ENCODE results near the gene SOX14.

Gene SOX14

DNA sequence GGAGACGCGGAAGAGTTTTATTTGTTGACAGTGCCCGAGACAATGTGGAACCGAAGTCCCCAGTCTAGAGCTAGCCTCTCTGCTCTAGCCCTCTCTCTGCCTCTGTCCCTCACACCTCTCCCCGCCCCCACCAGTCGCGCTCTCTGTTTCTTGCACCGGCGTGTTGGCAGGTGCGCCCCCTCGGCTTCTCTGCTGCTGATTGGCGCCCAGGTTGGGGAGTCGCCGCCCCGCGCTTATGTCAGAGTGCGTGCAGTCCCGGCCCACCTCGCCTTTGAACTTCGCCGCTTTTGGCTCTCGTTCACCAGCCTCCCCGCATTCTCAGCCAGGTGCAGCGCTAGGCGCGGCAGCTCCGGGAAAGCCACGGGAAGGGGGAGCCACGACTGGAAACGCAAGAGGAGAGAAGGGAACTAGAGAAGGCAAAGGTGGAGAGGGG is at the start of gene SOX14:
TSS of gene SOX14 (plus strand) at position 315 of the 433 bp plus-strand sequence. CDS start 470 bp downstream, outside the sequence.
- no peak for DNase-seq (ENCODE audit: low read depth in 4 of 4, low spot score in 1 of 4)

DNA sequence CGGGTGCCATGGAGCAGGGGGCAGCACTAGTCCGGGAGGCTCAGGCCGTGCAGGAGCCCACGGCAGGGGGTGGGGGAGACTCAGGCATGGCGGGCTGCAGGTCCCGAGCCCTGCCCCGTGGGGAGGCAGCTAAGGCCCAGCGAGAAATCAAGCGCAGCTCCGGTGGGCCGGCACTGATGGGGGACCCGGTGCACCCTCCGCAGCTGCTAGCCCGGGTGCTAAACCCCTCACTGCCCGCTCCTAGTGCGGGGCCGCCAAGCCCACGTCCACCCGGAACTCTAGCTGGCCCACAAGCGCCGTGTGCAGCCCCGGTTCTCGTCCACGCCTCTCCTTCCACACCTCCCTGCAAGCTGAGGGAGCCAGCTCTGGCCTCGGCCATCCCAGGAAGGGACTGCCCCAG is 49.6 kb upstream of the SOX14 start:
- DNase-seq (ENCODE audit: low read depth in 4 of 4, low spot score in 1 of 4): no peak

DNA sequence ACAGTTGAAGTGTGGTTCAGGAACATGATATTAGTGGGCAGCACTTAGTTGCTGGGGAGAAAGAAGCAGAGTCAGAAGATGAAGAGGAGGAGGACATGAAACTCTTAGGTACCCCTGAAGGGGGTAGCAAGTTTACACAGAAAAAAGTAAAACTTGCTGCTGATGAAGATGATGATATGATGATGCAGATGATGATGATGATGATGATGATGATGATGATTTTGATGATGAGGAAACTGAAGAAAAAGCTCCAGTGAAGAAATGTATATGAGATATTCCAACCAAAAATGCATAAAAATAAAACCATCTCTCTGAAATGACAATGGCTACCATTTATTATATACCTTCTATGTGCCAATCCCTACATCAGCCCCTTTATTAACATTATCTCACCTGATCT is 39.9 kb upstream of the SOX14 start:
- no peak for DNase-seq (ENCODE audit: low read depth in 4 of 4, low spot score in 1 of 4)

DNA sequence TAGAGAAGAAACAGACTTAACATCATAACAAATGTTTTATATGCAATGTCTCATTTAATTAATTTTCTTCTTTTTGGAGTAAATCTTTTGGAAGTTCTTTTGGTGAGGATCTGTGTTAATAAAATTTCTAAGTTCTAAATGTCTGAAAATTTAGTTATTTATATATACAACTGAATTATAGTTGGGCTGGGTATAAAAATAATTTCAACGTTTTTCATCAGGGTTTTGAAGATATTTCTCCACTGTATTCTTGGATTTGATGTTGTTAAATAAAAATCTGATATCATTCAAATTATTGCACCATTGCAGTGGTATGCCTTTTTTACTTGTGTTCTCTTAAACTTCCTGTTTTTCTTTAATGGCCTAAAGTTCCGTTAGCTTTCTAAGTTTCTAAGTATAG is 26.9 kb upstream of the SOX14 start:
- DNase-seq (ENCODE audit: low read depth in 4 of 4, low spot score in 1 of 4): no peak

DNA sequence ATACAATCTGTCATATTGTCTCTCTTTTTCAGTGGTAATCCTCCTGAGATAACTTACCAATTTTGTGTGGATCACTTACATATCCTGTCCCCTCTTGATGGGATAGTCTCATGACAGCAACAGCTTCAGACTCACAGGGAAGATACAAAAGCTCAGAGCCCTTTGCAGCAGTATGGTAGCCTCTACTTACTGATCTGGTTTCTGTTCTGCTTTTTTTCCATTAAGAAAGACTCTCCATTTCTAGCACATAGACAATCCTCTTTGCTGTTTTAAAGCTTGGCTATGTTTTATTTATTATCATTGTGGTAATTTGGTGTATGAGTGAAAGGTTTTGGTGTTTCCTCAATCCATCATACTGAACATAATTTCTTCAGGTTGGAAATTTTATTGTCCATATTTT is 25.4 kb upstream of the SOX14 start:
- DNase-seq (ENCODE audit: low read depth in 4 of 4, low spot score in 1 of 4): no peak

DNA sequence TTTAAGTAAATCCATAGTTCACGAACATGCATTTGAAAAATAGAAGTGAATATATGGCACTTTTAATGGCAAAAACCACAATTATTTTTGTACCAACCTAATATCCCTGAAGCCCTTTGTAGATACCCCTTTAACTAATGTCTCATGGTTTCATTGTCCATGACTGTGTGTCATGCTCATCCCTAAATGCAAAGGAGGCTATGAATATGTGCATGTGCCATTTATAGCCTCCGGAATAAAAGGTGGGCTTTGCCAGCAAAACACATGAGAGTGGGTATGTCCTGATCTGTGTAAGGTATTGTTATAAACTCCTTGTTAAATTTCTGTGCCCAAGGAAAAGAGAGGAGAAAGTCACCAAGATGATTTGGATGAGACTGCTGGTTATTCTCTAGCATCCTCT is 20.5 kb upstream of the SOX14 start:
- no peak for DNase-seq (ENCODE audit: low read depth in 4 of 4, low spot score in 1 of 4)

DNA sequence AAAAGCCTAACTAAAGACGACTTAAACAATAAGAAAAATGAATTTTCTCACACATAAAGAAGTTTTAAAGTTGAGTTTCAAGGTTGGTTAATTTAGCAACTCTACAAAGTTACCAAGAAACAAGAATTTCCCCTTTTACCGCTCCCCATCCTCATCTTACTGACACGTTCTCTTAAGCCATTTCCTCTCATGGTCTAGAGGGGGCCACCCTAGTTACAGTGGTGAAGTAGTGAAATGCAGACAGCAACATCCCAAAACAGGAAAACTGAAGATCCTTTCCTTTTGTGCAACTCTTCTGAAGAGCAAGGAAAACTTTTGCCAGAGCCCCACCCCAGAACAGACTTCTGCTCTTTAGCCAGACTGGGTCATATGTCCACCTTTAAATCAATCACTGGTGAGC is 17.3 kb upstream of the SOX14 start:
- no peak for DNase-seq (ENCODE audit: low read depth in 4 of 4, low spot score in 1 of 4)

DNA sequence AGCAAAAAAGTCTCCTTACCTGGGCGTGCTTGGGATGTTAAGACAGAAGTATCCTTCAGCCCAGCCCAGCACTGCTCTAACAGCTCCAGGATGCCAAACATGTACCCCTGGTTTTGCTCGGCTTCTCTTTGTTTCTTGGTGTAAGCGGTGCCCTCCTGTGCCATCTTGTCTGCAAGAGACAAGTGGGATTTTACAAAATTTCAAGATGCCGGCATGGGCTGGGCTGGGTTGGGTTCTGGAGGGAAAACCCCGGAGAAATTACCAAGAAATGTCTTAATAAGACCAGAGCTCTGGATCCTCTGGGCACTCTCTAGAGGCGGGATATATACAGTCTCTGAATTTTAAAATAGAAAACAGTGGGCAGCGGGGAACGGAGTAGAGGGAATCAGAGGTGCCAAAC is 4.6 kb upstream of the SOX14 start:
- no peak for DNase-seq (ENCODE audit: low read depth in 4 of 4, low spot score in 1 of 4)

DNA sequence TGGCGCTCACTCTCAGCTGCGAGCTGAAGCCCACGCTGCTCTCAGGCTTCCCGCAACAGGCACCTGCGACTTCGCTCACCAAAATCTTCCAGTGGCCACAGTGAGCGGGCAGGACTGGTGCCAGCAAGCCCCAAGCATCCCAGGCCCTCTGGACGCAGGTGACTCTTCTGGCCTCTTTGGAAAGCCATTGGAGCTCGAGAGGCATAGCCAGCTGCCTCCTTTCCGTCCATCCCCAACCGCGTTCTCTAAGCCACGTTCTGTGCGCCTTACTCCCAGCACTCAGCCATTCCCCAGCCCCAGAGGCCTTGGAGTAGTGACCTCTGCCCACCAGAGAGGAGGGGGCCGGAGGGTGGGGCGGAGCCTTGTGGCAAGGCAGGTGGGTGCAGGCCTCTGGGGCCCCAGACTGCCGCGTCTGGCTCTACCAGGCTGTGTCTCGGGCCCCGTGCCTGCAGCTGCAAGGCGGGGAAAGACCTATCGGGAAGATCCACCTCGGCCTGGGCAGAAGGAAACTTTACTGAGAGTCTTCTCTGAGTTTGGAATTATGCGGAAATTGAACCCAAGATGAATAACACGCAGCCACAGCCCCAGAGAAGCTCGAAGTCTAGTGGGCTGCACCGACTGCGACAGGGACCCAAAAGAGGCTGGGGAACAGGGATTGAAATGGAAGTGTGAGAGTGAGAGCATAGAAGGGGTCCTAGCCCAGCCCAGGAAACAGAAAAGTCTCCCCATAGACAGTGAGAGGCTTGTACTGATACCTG is 3.6 kb upstream of the SOX14 start:
- DNase-seq (ENCODE audit: low read depth in 4 of 4, low spot score in 1 of 4): no peak

DNA sequence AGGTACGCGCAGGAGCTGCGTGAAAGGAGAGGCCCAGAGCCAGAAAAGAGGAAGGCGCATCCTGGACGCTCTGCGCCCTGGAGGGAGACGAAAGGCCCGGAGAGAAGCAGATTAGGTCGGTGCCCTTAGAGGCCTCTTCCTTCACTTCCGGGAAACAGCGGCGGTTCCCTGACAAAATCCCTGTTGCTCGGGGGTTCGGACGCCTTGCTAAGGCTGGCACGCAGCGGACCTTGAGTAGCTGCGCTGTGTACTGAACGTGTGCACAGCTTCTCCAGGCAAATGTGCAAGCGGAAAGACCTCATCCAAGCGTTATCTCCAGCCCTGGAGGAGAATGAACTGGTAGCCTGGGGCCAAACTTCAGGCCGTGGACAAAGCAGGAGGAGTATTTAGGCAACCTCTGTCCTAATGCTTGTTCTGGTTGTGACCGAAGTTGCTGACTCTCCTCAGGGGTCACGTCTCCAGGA is 3.0 kb upstream of the SOX14 start:
- DNase-seq (ENCODE audit: low read depth in 4 of 4, low spot score in 1 of 4): no peak

DNA sequence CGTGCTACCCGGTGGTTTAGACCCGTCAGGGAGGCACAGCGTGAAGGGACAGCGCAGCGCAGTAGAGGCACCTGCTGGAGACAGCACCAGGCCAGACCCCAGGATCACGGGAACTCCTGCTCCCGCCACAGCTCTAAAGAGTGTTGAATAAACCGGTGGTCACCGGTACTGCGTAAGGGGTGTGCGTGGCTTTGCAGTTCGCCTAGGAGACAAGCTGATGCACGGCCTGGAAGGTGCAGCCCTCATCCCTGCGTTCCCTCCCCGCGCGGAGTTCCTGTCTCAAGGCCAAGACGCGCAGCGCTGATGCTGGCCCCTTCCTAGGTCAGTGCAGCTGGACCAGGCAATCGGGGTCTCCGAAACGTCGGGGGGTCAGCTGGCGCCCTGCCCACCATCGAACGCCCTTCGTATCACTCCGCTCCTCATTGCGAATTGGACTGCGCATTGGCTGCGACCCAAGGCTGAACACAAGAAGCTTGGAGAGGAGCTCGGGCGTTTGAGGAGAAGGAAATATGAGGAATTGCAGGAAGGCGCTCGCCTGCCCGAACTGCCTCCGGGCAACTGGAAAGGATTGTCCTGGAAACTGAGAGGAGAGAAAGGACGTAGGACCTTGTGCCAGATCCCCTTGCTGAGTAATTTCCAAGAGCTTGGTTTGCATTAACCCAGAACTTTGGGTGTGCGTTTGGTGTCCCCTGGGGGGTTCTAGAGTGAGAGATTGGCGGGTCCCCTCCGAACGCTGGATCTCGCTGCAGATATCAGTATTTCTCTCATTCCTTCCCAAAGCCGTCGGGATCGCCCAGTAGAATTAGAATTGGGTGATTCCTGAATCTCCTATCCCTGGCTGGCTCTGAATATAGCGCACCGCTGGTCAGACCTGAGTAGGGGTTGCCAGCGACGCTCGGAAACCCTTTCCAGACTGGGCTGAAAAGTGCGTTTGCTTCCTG is 2.3 kb upstream of the SOX14 start:
- no peak for DNase-seq (ENCODE audit: low read depth in 4 of 4, low spot score in 1 of 4)

DNA sequence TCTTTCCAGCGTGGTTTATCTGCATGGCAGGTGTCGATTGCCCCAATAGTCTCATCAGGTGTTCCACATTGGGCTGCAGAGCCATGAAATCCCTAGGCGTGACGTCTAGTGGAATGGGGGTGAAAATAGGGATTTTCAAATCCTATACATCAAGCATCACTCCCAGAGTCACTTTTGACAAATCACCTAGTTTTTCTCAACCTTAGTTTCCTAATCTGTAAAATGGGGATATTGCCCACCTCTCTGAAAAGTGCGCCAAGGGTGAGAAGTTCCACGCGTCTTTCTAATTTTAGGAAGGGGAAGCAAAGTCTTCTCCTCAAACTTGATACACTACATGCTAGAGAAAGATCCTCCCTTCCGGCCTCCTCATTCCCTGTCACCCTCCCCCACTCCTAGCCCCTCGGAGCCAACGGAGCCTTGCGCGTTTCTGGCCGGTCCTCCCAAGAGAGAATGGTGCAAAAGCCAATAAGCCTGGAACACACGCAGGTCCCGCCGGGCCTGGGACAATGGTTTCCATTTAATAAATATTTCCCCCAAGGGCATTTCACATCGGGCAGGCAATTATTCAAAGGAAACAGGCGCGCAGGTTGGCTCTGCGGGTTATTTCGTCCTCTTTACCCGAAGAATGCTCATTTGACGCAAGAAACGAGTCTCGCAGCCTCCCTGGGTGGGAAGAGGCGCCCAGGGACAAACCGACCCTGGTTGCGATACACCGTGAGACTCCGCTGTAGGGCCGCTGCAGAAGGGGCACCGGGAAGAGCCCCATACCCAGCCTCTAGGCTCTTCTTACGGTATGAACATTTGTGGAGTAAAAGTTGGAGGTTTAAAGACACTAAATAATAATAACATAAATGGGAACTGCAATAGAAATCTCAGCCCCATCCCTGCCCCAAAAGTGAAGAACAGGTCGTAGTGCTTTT is 1.2 kb upstream of the SOX14 start:
- no peak for DNase-seq (ENCODE audit: low read depth in 4 of 4, low spot score in 1 of 4)

DNA sequence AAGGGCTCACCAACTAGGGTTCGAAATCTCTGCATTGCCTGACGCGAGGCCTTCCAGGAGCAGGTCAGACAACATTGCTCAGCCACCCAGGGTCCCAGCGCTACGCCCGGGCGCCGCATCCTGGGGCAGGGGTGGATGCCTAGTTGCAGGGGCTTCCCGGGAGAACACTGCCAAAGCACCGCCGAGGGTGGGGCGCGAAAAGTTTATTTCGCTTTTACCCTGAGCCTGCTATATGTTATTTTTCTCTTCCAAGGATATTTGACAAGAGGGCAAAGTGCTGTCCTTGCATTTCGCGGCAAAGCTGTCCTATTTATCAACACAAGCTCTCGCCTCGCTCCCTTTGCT is 549 bp upstream of the SOX14 start:
- no peak for DNase-seq (ENCODE audit: low read depth in 4 of 4, low spot score in 1 of 4)

DNA sequence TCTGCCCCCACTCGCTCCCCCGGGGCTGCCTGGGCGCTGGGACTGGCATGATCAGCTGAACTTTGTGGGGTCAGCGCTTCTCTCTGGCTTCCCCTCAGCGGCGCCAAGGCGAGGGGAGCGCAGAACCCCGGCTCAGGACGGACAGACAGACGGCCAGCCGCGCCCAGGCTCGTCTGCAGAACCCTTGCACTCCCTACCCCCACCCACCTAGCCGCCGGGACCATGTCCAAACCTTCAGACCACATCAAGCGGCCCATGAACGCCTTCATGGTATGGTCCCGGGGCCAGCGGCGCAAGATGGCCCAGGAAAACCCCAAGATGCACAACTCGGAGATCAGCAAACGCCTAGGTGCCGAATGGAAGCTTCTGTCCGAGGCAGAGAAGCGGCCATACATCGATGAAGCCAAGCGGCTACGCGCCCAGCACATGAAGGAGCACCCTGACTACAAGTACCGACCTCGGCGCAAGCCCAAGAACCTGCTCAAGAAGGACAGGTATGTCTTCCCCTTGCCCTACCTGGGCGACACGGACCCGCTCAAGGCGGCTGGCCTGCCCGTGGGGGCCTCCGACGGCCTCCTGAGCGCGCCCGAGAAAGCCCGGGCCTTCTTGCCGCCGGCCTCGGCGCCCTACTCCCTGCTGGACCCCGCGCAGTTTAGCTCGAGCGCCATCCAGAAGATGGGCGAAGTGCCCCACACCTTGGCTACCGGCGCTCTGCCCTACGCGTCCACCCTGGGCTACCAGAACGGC is 621 bp downstream of the SOX14 start:
- no peak for DNase-seq (ENCODE audit: low read depth in 4 of 4, low spot score in 1 of 4)

DNA sequence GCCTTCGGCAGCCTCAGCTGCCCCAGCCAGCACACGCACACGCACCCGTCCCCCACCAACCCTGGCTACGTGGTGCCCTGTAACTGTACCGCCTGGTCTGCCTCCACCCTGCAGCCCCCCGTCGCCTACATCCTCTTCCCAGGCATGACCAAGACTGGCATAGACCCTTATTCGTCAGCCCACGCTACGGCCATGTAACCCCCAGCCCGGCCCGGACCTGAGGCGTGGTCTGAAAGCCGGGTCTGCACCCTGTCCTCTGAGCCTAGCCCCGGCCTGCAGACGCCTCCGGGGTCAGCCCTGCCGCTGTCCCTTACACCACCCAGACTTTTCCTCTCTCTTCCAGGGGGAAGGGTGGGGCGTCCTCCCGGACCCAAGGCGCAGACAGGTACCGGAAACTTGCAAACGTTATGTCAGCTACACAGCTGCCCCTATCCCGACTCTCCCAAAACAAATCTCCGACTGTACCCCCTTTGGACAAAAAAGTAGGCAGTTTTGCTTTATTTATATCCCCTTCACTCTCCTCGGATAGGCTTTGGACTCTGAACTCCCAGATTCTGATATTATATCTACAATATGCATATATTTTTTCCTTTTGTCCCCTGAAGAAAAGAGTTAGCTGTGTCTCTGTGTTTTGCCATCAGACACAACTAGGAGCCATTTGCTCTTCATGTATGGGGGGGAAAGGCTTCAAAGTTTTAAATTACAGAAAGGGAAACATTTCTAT is 1.4 kb downstream of the SOX14 start:
- no peak for DNase-seq (ENCODE audit: low read depth in 4 of 4, low spot score in 1 of 4)

DNA sequence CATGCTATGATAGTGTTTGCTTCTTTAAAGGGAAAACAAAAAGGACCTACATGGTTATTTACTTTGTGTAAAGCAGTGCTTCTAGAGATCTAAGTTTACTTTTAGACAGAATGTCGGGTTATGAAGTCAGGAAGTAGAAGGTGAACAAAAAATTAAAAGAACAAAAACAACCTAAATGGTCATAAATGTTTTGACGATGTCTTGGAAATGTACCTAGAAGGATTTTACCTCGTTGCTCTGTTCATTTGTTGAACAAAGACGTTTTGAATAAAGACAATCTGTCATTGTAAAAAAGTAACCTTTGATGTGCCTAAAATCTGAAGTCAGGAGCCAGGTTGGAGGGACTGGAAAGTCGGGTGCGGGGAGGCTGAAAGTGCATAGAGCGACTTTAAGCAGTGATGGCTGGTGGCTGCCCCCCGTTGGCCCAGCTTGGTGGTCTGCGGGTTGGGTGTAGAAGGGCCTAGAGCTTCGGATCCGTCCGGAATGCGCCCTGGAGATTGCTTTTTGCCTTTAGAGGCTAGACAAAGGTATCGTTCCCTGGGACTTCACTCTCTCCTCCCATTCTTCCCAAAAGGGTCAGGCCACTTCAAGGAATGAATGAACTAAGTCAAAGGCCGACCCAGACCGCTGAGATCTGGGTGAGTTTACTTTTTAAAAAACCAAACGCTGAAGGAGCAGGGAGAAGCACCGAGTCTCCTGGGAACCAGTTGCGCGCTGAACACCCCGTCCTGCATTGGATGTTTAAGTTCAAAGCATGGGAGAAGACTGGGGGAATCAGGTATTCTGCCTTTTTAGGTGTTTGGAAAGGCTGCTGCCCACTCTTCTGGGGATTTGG is 2.1 kb downstream of the SOX14 start:
- no peak for DNase-seq (ENCODE audit: low read depth in 4 of 4, low spot score in 1 of 4)

DNA sequence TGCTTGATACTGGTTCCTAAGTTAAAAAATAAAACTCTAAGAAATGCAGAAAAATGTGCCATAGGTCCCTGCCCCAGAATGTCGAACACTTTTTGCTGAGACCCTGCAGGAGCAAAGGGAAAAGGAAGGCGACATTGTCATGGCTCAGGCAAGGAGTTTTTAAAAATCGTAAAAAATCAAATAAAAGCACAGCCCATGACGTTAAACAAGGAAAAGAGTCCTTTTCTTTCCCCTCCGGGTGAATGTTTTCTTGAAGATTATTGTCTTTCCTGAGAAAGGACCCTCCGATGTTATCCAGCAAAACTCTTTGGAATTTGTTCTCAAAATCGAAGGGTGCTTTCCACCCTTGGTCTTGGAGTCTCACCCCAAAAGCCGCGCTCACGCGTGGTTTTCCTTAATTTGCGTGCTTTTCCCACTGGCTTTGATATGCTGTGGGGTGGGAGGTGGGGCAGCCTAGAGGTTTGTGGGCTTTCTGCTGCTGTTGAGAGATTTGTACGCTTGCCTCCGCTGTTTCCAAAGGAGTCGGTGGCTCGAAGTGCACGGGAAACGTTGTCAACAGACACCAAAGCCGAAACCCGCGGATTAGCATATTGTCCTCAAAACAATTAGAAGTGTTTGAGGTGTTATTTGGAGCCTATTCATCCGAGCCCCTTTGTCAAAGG is 2.9 kb downstream of the SOX14 start:
- DNase-seq (ENCODE audit: low read depth in 4 of 4, low spot score in 1 of 4): no peak

DNA sequence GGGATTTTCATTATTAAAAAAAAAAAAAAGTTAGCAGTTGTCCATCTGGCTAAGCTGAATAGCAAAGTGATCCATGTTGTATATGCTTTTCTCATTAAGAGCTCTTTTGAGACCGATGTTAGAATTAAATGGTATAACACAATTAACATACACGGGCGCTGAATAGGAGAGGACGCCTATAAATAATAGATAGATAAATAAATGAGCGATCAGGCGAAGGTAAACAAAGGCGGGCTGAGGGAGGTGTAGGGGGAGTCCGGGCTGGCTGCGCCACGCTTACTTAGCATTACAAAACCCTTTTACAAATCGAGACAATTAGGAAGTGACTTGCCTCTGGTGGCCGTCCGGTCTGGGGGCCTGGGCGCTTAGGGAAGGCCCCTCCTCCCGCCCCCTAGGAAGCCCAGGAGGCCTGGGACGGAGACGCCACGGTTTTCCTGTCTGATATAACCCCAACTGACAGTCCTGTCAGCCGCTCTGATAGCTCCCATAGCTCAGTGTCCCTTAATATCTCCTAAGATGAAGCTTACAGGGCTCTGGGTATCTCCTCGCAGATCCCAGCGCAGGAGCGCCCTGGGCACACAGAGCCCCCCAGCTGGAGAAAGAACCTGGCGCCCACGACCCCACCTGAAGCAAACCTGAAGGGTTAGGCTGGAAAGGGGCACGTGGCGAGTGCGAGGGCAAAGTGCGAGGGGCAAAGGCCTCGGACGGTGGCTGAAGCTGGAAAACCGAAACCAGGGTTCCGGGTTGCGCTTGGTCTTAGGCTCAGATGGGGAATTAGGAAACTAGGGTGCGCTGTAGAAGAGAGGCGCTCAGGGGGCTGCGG is 3.6 kb downstream of the SOX14 start:
- DNase-seq (ENCODE audit: low read depth in 4 of 4, low spot score in 1 of 4): no peak

Measured in stimulated activated CD4-positive, alpha-beta T cell treated with anti-CD3 and anti-CD28 coated beads, Interleukin-1b, Interleukin-23, amount 100 ng/mL, for 24 hours (primary cell).